DND-41 (cell line): ENCODE measurements around the gene CASP4.

Experiments used
- EZH2 ChIP-seq: IDR thresholded peaks from 3 replicates; pipeline ENCODE4 v1.6.1; 2012; ENCODE audit warnings: borderline replicate concordance, low read depth, mild to moderate bottlenecking, moderate library complexity, low read length, inconsistent platforms; ENCODE audit not compliant: severe bottlenecking
- TF ChIP-seq, protein P1 (sequence below): IDR thresholded peaks from 2 replicates; pipeline ENCODE4 v1.5.1; 2012; ENCODE audit warnings: borderline replicate concordance, low read length, moderate library complexity, mild to moderate bottlenecking; ENCODE audit not compliant: poor library complexity, severe bottlenecking; ENCODE audit errors: extremely low read depth

DNA sequence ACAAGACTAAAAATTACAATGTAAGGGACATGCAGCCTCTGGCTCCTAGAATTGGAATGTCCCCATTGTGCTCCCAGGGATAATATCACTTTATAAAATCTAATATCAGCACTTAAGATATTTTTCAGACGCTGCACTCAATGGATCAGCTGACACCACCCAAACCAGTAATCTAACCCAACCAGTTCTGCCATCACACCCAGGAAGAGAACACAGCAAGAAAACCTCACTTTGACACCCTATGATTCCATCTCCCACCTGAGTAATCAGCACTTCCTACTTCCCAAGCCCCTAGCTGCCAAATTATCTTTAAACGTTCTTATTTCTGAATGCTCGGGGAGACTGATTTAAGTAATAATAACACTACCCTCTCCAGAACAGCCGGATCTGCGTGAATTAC, 2.6 kb downstream of the CASP4 start:
- TF ChIP-seq, protein P1, sequence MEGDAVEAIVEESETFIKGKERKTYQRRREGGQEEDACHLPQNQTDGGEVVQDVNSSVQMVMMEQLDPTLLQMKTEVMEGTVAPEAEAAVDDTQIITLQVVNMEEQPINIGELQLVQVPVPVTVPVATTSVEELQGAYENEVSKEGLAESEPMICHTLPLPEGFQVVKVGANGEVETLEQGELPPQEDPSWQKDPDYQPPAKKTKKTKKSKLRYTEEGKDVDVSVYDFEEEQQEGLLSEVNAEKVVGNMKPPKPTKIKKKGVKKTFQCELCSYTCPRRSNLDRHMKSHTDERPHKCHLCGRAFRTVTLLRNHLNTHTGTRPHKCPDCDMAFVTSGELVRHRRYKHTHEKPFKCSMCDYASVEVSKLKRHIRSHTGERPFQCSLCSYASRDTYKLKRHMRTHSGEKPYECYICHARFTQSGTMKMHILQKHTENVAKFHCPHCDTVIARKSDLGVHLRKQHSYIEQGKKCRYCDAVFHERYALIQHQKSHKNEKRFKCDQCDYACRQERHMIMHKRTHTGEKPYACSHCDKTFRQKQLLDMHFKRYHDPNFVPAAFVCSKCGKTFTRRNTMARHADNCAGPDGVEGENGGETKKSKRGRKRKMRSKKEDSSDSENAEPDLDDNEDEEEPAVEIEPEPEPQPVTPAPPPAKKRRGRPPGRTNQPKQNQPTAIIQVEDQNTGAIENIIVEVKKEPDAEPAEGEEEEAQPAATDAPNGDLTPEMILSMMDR, result no peak
- no peak for TF ChIP-seq EZH2
